A549 treated with RU486 at 1 μM for 4 hours (cell line): ENCODE data around the gene HSCB. TPM values are rescaled to one million over a fixed set of nuclear protein-coding genes. Genes with fewer than 3 reads are reported as not detected.

Source experiments
- total RNA-seq: library from RNA; stranded (reverse); fragments of 200-300 nt; extraction: Qiagen RNA extraction; gene quantifications from 5 replicates; pipeline ENCODE4 v1.2.3, GENCODE V29; 2022; ENCODE audit warnings: low read depth

The HSCB gene, protein sequence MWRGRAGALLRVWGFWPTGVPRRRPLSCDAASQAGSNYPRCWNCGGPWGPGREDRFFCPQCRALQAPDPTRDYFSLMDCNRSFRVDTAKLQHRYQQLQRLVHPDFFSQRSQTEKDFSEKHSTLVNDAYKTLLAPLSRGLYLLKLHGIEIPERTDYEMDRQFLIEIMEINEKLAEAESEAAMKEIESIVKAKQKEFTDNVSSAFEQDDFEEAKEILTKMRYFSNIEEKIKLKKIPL
- 13.1 to 15.0 TPM (median 13.9 TPM) in 5 replicates for total RNA-seq

DNA sequence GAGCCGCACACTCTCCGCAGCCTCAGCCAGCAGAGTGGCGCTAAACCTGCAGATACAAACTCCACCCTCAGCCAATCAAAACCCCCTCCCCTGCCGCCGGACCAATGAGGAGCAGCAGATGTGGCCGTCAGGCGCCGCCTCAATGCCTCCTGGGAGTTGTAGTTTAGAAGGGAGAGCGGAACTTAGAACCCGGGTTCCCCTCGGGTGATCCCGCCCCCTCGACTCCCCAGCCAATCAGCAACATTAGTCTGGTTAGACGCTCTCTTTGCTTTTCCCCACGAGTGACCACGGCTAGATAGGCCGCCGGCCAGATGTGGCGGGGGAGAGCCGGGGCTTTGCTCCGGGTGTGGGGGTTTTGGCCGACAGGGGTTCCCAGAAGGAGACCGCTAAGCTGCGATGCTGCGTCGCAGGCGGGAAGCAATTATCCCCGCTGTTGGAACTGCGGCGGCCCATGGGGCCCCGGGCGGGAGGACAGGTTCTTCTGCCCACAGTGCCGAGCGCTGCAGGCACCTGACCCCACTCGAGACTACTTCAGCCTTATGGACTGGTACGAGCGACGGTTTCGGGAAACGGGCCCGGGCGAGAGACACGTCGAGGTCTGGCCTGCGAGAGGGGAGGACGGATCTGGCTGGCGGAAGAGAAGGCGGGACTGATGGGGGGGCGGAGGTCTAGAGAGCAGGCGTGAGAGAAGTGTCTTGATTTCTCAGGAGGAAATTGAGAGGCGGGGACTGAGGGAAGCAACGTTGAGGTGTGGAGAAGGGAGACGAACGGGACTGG lies at the start of gene HSCB, which contains the start of gene CHEK2:
Gene HSCB, plus strand, starts transcription at position 255 of the 777 bp plus-strand sequence. Its CDS starts 57 bp downstream, at position 312.
Gene CHEK2, minus strand, starts transcription at position 36 of the 777 bp plus-strand sequence. CDS start 7,099 bp downstream, outside the sequence.

DNA sequence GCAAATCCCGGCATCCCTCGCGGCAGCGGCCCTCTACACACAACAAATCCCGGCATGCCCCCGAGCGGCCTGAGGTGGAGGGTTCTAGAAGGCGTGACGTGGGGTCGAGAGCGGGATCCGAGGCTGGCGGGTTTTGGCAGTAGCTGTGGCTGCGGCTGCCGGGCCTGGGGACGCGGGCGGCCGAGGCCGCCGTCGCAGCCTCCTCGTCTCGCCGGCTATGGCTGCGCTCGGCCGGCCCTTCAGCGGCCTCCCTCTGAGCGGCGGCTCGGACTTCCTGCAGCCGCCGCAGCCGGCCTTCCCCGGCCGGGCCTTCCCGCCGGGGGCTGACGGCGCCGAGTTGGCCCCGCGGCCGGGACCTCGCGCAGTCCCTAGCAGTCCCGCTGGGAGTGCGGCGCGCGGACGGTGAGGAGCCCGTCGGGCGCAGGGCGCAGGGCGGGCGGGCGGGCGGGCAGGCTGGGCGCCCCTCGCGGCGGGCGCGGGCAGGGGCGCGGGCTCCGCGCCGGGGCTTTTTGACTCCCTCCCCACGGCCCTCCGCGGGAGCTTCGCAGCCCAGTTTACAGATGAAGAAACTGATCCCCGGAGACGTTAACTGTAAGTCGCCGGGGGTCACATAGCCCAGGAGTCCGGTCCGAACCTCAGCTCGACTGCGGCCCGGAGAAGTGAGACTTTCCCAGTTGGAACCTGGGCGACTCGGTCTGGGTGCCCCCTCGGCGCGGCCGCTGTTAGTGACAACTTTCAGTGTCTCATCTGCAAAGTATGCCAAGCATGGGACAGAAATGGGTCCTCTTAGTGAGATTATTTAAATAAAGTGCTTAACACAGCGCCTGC lies 31.0 kb downstream of the HSCB start, which contains the start of gene CCDC117:
Gene CCDC117, plus strand, starts transcription at position 63 of the 828 bp plus-strand sequence. Its CDS starts 155 bp downstream, at position 218.

GRCh38 chr22:28800308-28801041 lies 58.6 kb downstream of the HSCB start, which contains the start of gene XBP1:
Gene XBP1, minus strand, starts transcription at chr22:28800569.

Other genes with a start within 250 kb of the HSCB start
- 1.5 to 4.0 TPM (median 2.7 TPM) in 5 replicates for gene TTC28, start 62.2 kb upstream of the HSCB start, total RNA-seq
- gene CHEK2, start 219 bp upstream of the HSCB start, total RNA-seq = 7.5 to 9.0 TPM (median 7.9 TPM) in 5 replicates
- 7.1 to 12.4 TPM (median 11.9 TPM) in 5 replicates for gene CCDC117, start 30.7 kb downstream of the HSCB start, total RNA-seq
- 45.0 to 58.6 TPM (median 52.8 TPM) in 5 replicates for gene XBP1, start 58.5 kb downstream of the HSCB start, total RNA-seq
- gene ZNRF3, start 141.5 kb downstream of the HSCB start, total RNA-seq = 3.8 to 7.5 TPM (median 6.6 TPM) in 5 replicates